HG02588 (cell line): ENCODE measurements around the gene ASXL1.

Source experiments
- ATAC-seq: cut with Tn5 transposase; IDR thresholded peaks from one replicate; pipeline ENCODE4 v1.9.1; 2021; ENCODE audit warnings: mild to moderate bottlenecking, moderate library complexity; ENCODE audit not compliant: unreplicated experiment

Gene ASXL1

DNA sequence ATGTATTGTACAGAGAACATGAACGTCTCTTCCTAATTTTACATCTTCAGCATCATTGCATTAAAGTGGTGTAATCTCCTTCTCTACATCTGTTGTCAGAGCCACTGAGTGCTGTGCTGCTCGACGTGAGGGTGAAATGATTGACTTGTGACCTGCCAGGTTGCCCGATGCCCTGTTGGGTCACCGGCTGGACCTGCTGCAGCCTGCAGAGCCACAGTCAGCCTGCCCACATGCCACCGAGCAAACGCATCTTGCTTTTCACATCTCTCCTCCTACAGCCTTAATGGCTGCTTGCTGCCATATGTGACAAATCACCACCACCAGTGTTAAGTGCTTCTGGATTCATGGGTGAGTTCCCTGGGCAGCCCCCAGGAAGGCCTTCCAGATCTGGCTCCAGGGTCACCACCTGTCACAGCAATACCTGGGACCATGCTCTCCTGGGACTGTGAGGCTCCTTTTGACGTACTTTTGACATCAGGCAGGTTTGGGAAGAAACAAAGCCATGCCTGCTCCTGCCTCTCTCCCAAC lies 80.3 kb downstream of the ASXL1 start:
- ATAC-seq, result no peak

DNA sequence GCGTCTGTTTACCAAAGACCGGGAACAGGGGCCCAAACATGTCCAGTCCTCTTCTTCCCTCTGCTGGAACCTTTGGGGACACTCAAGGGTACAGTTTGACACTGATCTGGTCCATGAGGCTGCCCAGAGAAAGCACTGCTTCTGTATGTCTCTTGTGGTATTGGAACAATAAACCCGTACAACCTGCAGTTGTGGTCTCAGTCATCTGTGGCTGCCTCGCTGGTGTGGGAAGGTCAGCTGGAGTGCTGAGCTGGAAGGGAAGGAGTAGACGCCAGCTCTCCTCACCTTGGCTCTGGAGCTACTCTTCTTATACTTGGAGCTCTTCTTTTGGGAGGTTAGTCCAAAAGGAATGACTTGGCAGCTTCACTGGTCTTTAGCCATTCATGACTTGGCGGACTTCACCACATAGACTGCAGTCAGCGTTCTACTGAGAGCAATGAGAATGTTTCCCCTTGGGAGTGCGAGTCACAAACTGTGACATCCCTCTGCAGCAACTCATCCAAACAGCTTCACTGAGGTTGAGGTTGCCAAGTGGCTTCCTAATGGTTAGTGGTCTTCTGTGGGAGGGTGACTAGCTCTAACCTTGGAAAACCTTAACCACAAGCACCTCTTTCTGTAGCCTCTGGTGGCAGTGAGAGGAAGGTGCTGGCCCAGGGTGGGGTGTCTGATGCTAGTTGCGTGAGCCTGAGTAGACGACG lies 81.2 kb downstream of the ASXL1 start:
- ATAC-seq, result no peak

DNA sequence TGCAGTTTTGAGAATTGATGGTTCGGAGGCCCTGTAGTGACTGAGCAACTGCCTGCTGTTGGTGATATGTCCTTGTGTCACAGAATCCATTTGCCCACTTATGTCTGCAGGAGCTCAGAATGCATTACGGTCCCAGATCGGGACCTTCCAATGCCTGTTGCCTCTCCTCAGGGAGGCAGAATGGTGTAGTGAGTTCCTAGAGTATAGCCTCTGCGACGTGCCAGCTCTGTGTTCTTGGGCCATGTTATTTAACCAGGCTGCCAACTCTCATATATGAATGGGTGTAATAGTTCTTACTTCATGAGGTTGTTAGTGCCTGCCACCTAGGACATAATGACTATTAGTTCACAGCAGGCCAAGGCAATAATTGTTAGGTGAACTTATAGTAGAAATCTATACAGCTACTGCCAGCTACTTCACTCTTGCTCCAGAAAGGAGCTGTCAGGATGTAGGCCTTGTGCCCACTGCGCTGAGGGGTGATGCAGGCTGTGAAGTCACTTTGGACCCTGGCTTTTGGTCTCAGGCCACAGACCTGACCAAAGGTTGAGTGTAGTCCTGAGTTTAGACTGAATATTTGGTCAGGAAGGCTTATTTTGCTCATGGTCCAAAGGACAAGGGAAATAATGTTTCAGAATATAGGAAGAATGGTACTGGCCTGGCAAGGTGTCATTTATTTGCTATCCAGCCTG lies 82.1 kb downstream of the ASXL1 start:
- no peak for ATAC-seq

DNA sequence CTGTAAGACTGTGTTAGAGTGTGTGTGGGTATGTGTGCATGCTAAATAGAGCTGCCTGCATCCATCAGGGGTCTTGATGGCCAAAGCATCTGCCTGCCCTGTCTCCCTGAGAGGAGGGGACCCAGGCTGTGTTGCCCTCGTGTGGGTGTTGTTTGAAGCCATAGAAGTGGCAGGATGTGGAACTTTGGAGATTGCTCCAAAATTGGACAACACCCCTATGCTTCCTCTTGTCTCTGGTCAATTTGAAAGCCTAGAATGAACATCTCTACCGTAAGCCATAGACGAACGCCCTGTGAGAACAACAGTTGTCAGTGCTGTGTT lies 82.6 kb downstream of the ASXL1 start:
- ATAC-seq, result no peak

DNA sequence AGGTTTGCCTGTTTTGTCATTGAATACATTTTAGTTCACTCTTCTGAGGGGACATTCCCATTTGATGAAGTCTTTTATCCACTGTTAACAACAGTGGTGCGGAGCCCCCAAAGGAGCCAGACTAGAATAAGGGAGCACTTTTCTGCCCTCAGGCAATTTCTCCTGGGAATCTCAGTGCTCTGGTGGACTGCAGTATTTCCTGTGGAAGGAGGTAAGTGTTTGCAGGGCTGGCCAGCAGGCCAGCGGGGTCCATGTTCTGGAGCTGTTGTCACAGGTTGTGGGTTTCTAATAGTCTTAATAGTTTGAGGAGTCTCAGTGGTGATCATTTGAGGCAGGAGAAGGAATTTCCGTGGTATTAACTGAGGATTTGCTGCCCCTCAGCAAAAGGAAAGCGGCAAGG lies 83.5 kb downstream of the ASXL1 start:
- ATAC-seq, result no peak

DNA sequence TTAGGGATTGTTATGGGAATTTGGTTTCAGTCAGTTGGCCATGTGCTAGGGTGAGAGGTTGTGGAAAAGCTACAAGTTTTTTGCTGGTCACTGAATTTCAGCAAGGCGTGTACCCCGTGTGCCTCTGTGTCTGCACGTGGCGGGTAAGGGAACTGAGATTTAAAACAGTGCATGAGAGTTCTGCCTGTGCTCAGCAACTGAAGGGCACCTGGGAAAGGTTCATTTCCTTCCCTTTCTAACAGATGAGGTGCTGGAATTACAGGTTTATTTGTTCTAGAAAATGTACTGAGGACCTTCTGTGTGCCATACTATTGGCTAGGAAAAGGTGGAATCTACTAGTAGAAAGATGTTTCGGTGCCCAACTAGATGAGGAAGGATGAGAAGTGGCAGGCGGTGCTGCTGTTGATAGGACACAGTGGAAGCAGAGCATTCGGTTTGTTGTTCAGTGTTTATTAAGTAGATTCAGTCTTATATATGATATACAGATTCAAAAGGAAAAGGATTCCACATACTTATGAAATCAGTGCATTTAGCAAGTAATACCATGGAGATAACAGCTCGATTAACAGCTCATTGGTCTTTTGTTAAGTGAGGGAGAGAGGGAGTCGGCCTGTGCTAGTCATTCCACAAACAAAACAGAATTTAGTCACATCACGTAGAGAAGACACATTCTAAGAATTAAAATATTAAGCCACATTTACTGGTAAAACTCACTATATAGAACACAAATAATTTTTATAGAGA lies 84.7 kb downstream of the ASXL1 start:
- ATAC-seq, result no peak

DNA sequence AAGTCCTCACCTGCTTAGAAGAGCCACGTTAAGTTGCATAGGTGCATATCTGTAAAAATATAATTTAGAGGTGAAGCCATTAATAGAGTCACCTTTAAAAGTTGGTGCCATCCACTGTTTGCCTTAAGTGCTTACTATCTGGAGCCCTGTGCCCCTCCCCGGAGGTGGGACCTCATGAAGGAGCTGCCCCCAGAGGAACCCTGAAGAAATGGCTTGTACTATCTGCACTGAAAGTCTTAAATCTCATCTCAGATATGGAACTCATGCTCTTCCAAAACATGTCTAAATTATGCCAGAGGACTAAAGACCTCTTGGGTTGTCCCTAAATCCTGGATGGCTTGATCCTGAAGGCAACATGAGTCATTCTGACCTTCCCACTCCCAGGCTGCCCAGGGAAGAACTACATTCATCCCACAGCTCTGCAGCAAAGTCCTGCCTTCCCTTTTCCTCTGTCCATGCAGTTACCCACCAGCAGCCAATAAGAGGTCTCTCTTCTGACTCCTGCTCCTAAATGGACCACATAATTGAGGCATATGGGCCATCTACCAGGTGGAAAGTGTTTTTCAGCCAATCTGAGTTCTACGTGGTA lies 85.3 kb downstream of the ASXL1 start:
- no peak for ATAC-seq

DNA sequence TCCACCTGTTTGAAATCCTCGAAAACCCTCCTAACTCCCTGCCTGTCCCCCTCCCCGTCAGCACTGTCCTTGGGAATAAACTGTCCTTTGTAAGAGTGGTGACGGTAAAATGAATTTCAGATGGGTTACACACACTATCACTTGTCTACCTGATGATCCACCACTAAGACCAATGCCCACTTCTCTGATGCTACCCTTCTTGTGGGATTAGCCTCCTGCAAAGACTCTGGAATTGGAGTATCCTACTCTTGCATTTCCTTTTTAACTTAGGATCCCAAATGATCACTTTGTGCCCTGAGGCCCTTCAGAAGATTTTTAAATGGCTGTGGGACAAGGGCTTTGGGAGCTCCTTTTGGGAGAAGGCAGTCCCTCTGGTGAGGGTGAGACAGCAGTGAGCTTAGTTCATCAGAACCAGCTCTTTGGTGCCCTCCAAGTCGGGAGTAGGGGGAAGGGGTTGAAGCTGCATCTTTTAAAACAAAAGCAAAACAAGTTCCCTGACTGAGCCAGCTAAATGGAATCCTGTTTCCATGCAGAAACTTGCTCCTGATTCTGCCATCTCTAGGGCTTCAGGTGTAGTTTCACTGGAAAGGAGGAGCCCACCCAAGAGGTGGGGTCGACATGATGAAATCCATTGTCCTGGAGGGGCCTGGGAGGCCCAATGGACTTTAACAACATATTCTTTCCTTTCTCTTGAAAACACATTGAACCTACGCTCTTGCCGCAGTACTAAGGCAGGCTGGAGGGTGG lies 86.5 kb downstream of the ASXL1 start:
- ATAC-seq, result no peak

DNA sequence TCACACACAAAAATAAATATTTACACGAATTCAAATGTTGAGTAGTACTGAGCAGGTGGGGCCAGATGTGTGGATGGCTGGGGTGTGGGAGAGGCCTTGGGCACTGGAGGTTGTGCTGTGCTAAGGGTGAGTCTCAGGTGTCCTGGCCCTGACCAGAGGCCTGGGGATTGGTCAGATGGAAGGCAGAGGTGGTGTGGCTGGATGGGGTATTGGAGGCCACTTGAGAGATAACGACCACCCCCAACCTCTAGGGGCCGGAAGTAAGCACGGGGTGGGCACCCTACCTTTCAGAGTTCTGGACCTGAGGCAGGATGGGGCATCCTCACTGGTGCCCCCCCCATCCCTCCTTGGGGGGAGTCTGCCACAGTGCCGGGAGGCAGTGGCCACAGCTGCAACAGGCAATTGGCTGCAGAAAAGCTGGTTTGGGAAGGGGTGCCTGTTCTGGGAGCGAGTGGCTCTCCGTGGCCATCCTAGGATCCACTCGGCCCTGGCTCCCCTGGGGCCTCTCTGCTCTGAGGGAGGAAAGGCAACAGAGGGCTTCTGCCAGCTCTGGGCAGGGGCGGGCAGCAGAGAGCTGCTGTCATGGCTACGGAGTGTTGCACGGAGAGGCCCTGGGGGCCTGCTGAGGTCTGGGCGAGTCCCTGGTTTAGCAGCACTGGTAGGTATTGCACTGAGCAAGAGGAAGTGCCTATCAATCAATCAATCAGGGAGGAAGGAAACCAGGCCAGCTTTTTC lies 87.6 kb downstream of the ASXL1 start:
- ATAC-seq, result no peak

DNA sequence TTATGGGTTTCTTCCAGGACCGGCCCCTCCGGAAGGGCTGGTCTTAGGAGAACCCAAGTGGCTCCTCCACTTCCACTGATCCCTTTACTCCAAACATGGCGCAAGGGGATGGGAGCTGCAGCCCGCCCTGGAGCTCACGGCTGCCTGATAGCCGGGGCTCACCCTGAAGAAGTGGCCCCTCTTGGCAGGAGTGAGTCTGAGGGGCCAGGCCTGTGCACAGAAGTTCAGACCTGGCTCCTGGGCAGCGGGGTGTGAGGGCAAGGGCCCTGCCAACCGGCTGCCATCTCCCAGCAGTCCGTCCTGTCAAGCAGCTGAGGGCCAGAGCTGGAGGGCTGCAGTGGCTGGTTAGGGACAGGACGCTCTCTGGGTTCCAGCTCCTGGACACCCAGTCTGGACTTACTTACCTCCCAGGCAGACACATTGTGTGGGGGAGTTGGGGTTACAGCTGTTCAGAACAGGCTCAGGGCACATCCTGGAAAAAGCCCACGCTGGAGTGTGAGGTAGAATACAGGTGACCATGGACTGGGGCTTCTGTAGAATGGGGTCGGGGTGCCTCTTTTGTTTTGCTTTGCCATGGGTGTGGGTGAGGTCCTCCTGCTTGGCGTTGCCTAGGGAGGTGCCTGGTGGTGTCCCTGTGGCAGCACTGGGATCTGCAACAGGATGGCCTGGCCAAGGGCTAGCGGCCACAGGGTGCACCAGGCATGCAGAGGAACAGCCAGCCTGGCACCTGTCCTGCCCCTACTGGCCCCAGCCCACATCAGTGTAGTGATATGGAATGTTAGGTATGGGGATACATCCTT lies 88.4 kb downstream of the ASXL1 start:
- no peak for ATAC-seq

DNA sequence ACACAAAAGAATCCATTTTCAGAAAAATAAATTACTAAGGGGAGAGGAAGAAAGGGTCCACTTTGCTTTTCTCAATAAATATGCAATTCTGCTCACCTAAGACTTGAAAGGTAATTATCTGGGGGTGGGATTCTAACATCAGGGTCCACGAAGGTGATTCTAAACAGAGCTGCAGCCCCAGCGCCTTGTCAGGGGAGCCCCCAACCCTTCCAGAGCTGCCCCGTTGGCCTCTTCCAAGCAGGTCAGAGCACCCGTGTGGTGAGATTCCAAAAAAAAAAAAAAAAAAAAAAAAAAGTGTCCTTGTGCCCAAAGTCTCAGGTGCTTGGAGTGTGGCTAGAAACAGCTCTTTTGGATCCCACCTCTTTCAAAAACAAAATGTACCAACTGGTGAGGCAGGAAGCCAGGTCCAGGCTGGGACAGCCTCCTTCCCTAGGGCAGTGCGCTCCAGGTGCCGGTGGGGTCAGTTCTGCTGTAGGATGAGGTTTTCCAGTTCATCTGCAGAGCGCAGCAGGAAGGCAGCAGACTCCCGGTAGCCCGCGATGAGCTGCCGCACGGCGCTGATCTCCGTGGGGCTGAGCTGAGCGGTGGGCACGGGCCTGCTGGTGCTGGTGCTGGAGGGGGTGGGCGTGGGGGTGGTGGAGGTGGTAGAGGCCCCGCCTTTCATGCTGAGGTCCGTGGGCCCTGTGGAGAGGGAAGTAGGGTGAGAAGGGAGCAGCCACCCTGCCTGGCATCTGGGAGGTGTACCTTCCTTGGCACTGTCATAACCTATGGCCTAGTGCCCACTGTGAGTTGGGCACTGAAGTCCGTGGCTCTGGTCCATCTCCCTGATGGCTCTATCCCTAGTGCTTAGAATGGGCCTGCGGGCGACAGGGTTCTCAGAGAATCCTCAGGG lies 89.3 kb downstream of the ASXL1 start:
- no peak for ATAC-seq

DNA sequence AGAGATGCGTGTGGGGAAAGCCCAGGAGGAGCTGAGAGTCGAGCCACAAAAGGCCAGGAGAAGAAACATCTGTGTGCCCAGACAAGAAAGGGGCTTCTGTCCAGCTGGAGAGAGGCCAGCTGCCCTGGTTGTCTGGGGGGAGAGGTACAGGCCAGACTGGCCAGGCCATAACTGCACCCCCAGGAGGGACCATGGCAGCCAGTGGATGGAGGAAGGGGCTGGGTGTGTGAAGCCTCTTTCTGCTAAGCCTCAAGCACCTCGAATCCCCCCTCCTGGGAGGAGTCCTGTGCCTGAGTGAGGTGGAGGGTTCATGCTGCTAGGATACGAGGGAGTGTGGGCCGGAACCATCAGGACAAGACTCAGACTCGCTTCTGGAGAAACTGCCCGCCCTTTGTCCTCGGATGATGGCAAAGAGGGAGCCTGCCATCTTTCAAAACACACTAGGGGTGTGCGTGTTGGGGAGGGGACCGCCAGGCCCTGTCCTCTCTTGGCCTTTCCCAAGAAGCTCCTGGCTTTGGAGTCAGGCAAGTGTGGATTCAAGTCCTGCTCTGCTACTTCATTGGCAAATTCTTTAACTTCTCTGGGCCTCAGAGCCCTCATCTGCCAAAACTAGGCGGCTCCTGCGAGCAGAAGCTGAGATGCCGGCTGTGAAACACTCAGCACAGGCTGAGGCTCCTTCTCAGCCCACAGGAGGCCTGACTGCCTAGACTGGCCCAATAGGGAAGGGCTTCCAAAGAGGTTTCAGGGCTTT lies 90.3 kb downstream of the ASXL1 start:
- no peak for ATAC-seq

DNA sequence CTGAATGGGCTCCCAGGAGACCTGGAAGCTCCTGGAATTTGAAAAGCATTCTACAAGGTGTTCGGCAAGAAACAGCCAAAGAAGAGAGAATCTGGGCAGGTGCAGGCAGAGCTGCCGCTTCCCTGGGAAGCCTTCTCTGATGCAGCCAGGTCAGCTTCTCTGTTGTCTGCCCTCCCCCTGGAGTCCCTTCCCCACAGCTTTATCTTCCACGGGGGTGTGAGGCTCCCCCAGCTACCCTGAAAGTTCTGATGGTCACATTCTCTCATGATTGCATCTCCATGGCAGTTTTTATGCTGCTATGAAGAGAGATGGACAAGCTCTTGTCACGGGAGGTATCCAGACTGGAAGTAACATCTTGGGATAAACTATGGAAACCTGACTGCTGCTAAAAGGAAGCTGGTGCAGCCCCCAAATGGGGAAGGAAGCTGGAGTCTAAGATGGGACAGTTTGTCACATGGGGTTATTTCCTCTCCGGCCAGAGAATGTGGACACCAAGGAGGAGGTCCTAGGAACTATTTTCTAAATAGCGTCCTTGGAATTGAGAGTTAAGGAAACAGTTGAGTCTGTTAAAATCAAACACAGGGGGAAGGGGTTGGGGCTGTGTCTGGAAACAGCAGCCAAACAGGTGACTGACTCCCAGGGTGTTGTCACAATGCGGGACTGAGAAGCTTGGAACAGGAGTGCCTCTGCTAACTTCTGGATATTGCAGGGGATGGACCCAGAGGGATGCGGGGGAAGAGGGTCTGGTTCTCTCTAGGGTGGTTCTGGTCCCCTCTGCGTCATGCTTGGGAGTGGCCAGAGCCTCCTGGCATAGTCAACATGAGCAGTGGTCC lies 91.1 kb downstream of the ASXL1 start:
- no peak for ATAC-seq

DNA sequence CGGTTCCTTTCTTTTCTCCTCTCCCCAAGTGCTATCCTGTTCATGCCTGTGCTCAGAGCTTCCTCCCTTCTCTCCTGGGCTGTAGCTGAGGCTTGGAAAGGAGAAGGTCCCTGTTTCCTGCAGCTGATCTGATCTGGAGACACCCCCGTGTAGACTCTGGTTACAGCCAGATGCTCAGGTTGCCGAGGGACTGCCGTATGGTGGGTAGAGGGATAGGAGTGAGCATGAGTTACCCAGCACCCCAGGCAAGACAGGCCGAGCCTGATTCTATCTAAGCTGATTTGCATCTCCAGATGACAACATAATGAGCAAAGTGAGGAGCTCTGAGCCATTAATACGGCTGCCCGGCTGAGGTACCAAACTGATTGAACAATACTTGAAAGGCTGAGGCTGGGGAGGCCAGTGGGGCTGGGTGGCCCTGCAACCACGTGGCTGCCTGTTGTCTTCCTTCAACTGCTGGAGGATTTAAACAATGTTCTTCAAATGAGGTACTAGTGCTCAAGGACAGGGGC lies 91.8 kb downstream of the ASXL1 start:
- no peak for ATAC-seq

DNA sequence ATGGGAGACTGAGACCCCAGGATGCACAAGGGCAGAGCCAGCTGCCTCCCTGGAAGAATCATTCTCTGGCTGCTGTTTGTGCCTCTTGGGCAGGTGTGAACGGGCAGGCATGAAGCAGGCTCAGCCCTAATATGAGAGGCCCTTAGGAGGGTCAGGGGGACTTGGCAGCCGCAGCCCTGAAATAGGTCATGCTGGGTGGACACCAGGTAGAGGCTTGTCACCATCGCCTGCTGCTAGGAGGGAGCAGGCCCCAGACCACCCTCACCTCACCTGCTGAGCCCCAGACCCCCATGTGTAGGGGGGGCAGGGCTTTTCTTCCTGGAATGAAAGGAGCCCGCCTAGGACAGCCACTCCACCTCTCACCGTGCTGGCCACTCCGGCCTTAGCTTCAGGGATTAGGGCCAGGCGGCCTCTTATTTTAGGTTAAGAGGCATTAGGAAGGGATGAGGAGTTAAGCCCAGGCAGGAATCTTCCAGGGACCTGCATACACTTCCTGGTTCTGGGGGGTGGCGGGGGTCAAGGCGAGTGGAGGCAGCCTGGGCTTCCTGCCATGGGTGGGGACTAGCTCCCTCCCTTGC lies 92.4 kb downstream of the ASXL1 start:
- no peak for ATAC-seq

DNA sequence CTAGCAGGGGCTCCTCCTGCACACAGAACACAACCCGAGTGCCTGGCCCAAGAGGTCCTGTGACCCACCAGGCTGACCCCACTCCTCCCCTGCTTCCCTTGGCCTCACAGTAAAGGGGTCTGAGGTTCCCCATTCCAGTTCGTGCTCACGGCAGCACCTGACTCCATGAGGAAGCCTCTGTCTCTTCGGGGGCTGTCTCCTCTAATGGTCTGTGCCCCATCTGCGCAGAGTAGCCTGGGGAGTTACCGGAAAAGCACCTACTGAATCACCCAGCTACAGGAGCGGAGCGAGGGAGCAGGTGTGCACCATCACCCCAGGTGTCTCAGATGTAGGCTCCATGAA lies 93.2 kb downstream of the ASXL1 start:
- no peak for ATAC-seq
